Gastroesophageal sphincter (tissue), 4 donors: Measurements from ENCODE around the gene SNRPE. TPM values are rescaled to one million over a fixed set of nuclear protein-coding genes. Genes with fewer than 3 reads are reported as not detected.

ENCODE experiments used
- ATAC-seq: fragments of 150-250 bp; one replicate; pipeline ENCODE4 v1.9.1; 2016; ENCODE audit warnings: mild to moderate bottlenecking, moderate library complexity
- H3K27ac ChIP-seq, 4 donors: fragments of 200-600 bp; sonication (generic) in 3 of 4; 1 replicate in 3 of 4; 2 replicates in 1 of 4; pipeline ENCODE4 v1.5.1; 2016 to 2019
- H3K27me3 ChIP-seq: fragments of 200-600 bp; sonication (generic); one replicate; pipeline ENCODE4 v1.5.1; 2019
- H3K36me3 ChIP-seq, 2 donors: fragments of 200-600 bp; sonication (generic); one replicate each; pipeline ENCODE4 v1.5.1; 2019; ENCODE audit warnings: control low read depth in 1 of 2
- H3K4me1 ChIP-seq, 3 donors: fragments of 200-600 bp; sonication (generic); 1 replicate in 2 of 3; 2 replicates in 1 of 3; pipeline ENCODE4 v1.5.1; 2016 to 2019; ENCODE audit warnings: control low read depth in 2 of 3
- H3K4me3 ChIP-seq, 2 donors: fragments of 200-600 bp; sonication (generic); one replicate each; pipeline ENCODE4 v1.5.1; 2019; ENCODE audit warnings: mild to moderate bottlenecking in 1 of 2, moderate library complexity in 1 of 2
- H3K9me3 ChIP-seq, 3 donors: fragments of 200-600 bp; sonication (generic); one replicate each; pipeline ENCODE4 v1.5.1; 2017 to 2019; ENCODE audit warnings: control low read depth in 2 of 3
- EP300 ChIP-seq: sonication (generic); formaldehyde crosslinking; IDR thresholded peaks from one replicate; pipeline ENCODE4 v1.6.1; 2017; ENCODE audit warnings: antibody characterized with exemption, mild to moderate bottlenecking
- POLR2A ChIP-seq, 2 donors: fragments of 450-650 bp; IDR thresholded peaks; one replicate each; pipeline ENCODE4 v1.6.1; 2017; ENCODE audit warnings: antibody characterized with exemption in 2 of 2, mild to moderate bottlenecking in 2 of 2, moderate library complexity in 1 of 2
- POLR2AphosphoS5 ChIP-seq: sonication (generic); formaldehyde crosslinking; IDR thresholded peaks from one replicate; pipeline ENCODE4 v1.6.1; 2017; ENCODE audit warnings: antibody characterized with exemption
- WGBS, 2 donors: methylation state at CpG; one replicate each; pipeline ENCODE4 v1.1.5; 2018; ENCODE audit warnings: low coverage in 1 of 2; 5-methylcytosine and 5-hydroxymethylcytosine counted together
- total RNA-seq, 4 donors: library from RNA; depleted of rRNA; stranded (reverse); fragments of >200 nt; gene quantifications; one replicate each; pipeline ENCODE4 v1.1.0, GENCODE V29; 2016
- TF ChIP-seq, protein P1 (sequence below), 4 experiments: fragments of 200-600 bp in 2 of 4; fragments of 450-650 bp in 2 of 4; sonication (generic) in 1 of 4; IDR thresholded peaks; one replicate each; pipeline ENCODE4 v1.5.1; 2017 to 2019; ENCODE audit warnings: antibody characterized with exemption in 4 of 4, mild to moderate bottlenecking in 2 of 4, moderate library complexity in 2 of 4

Gene SNRPE
- total RNA-seq, 4 donors from 2014 or later = 18.9 to 46.7 (median 28.5) TPM

DNA sequence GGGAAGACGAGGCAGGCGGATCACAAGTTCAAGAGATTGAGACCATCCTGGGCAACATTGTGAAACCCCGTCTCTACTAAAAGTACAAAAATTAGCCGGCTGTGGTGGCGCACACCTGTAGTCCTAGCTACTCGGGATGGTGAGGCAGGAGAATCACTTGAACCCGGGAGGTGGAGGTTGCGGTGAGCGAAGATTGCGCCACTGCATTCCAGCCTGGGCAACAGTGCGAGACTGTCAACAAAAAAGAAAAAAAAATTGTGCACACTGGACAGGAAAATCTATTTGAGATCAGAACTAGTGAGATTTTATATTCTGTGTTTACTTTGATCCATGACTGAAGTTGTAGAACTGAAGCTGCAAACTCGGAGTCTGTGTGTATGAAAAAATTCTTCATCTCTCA lies 40.2 kb downstream of the SNRPE start:
- Histone ChIP-seq H3K36me3 (no peaks in the 10 kb centered on the region), H3K9me3 (no peaks in the 10 kb centered on the region)

DNA sequence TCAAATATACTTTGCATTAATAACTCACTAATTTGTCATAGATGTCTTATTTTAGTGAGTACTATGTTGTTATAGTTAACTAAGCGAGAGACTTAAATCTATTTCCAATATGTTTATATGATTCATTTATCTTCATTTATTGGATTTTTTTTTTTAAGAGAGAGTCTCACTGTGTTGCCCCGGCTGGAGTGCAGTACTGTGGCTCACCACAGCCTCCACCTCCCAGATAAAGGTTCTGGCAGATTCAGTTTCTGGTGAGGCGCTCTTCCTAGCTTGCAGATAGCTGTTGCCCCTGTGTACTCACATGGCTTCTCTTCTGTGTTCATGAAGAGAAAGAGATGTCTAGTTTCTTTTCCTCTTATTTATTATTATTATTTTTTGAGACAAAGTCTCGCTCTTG lies 43.9 kb downstream of the SNRPE start:
- no peak for ATAC-seq
- H3K27me3 ChIP-seq = no peaks in the 10 kb centered on the region
- H3K9me3 ChIP-seq = no peaks in the 10 kb centered on the region
- no peak overlapping the region for H3K27ac ChIP-seq
- 82 to 93% methylated on average over 4 of the region's 4 CpGs for WGBS, 2 donors
- H3K4me3 ChIP-seq = no peak overlapping the region
- H3K4me1 ChIP-seq = no peaks in the 10 kb centered on the region
- TF ChIP-seq POLR2A (IDR thresholded peaks at IDR 0.05) (no peak), EP300 (no peak)
- TF ChIP-seq, protein P1, sequence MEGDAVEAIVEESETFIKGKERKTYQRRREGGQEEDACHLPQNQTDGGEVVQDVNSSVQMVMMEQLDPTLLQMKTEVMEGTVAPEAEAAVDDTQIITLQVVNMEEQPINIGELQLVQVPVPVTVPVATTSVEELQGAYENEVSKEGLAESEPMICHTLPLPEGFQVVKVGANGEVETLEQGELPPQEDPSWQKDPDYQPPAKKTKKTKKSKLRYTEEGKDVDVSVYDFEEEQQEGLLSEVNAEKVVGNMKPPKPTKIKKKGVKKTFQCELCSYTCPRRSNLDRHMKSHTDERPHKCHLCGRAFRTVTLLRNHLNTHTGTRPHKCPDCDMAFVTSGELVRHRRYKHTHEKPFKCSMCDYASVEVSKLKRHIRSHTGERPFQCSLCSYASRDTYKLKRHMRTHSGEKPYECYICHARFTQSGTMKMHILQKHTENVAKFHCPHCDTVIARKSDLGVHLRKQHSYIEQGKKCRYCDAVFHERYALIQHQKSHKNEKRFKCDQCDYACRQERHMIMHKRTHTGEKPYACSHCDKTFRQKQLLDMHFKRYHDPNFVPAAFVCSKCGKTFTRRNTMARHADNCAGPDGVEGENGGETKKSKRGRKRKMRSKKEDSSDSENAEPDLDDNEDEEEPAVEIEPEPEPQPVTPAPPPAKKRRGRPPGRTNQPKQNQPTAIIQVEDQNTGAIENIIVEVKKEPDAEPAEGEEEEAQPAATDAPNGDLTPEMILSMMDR (IDR thresholded peaks at IDR 0.05) = no peak
- H3K36me3 ChIP-seq = no peaks in the 10 kb centered on the region

More for the DNA sequence above, 40.2 kb downstream of the SNRPE start:
- no peak for TF ChIP-seq POLR2AphosphoS5
- TF ChIP-seq EP300 = no peak
- no peak for TF ChIP-seq POLR2A (IDR thresholded peaks at IDR 0.05)
- TF ChIP-seq, protein P1 (IDR thresholded peaks at IDR 0.05) = no peak
- Histone ChIP-seq H3K4me3 (no peak overlapping the region), H3K4me1 (no peaks in the 10 kb centered on the region), H3K27me3 (no peaks in the 10 kb centered on the region), H3K27ac (no peak overlapping the region)
- ATAC-seq = no peak
- 88 to 90% methylated on average over 5 to 8 of the region's 12 CpGs for WGBS, 2 donors

DNA sequence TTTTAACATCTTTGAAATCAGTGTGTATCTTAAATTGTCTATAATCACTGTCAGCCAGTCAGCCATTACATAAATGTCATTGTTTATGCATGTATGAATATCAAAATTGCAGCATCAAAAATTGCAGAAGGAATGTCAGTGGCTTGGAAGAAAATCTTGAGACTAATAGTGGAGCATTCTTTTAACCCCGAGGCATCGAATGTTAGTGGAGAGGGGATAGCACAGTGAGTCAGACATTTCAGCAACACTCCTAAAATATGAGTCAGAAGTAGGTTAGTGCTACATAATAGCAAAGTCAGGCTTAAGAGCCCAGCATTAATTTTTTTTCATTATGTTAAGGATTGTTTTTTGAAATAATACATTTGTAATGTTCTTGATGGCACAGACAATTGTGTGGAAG lies 45.5 kb downstream of the SNRPE start:
- peak; percentile 60 for ATAC-seq
- no peaks in the 10 kb centered on the region for H3K9me3 ChIP-seq
- H3K4me3 ChIP-seq = no peak overlapping the region
- H3K27ac ChIP-seq = no peak overlapping the region
- 9 to 26% methylated on average over 2 of the region's 2 CpGs for WGBS, 2 donors
- TF ChIP-seq POLR2AphosphoS5 (no peak), POLR2A (IDR thresholded peaks at IDR 0.05) (no peak), EP300 (no peak)
- TF ChIP-seq, protein P1 (IDR thresholded peaks at IDR 0.05) = no peak
- H3K27me3 ChIP-seq = no peaks in the 10 kb centered on the region
- H3K4me1 ChIP-seq = no peaks in the 10 kb centered on the region
- no peaks in the 10 kb centered on the region for H3K36me3 ChIP-seq

DNA sequence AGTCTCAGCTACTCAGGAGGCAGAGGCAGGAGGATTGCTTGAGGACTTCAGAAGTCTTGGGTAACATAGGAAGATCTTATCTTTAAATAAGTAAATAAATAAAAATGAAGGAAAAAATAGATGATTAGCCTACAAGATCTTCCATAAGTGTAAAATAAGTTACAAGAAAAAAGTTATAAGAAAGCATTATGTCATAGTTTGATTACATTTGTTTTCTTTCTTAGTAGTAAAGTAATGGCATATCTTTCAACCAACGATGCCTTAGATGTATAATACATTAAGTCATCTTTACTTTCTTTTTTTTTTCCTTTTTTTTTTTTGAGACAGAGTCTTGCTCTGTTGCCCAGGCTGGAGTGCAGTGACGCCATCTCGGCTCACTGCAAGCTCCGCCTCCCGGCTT lies 46.5 kb downstream of the SNRPE start:
- 81 to 82% methylated on average over 1 to 5 of the region's 5 CpGs for WGBS, 2 donors
- no peak for ATAC-seq
- Histone ChIP-seq H3K27me3 (peaks cover under 1% of the 10 kb centered on the region), H3K4me3 (no peak overlapping the region), H3K4me1 (no peaks in the 10 kb centered on the region), H3K9me3 (no peaks in the 10 kb centered on the region), H3K36me3 (no peaks in the 10 kb centered on the region), H3K27ac (no peak overlapping the region)
- TF ChIP-seq, protein P1 (IDR thresholded peaks at IDR 0.05) = no peak
- TF ChIP-seq POLR2AphosphoS5 (no peak), POLR2A (IDR thresholded peaks at IDR 0.05) (no peak), EP300 (no peak)

DNA sequence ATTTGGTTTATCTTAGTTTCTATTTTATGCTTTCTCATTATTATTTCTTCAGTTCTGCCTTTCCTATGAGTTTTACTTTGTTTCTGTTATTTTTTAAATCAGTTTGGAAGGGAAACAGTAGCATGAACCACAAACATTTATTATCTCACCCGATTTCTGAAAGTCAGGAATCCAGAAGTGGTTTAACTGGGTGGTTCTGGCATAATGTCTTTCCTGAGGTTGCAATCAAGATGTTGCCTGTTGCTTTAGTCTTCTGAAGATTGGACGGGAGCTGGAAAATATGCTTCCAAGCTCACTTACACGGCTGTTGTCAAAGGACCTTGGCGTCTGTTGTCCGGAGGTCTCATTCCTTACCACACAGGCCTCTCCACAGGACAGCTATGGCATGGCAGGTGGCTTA lies 50.4 kb downstream of the SNRPE start:
- WGBS, 2 donors = 84 to 90% methylated on average over 3 to 5 of the region's 5 CpGs
- H3K4me3 ChIP-seq = no peak overlapping the region
- TF ChIP-seq, protein P1 (IDR thresholded peaks at IDR 0.05) = no peak
- no peak for TF ChIP-seq POLR2AphosphoS5
- no peak for TF ChIP-seq EP300
- TF ChIP-seq POLR2A (IDR thresholded peaks at IDR 0.05) = no peak
- H3K27ac ChIP-seq = no peak overlapping the region
- no peaks in the 10 kb centered on the region for H3K9me3 ChIP-seq
- no peak for ATAC-seq
- no peaks in the 10 kb centered on the region for H3K36me3 ChIP-seq
- no peaks in the 10 kb centered on the region for H3K4me1 ChIP-seq
- H3K27me3 ChIP-seq = peaks cover 12% of the 10 kb centered on the region
